ENCODE results near the gene PDLIM1.
"Not testable (repeated sequence)": the region's sequence is repeated elsewhere in the genome, so short reads cannot be mapped to it uniquely, and the experiment has no call there.

The PDLIM1 gene

DNA sequence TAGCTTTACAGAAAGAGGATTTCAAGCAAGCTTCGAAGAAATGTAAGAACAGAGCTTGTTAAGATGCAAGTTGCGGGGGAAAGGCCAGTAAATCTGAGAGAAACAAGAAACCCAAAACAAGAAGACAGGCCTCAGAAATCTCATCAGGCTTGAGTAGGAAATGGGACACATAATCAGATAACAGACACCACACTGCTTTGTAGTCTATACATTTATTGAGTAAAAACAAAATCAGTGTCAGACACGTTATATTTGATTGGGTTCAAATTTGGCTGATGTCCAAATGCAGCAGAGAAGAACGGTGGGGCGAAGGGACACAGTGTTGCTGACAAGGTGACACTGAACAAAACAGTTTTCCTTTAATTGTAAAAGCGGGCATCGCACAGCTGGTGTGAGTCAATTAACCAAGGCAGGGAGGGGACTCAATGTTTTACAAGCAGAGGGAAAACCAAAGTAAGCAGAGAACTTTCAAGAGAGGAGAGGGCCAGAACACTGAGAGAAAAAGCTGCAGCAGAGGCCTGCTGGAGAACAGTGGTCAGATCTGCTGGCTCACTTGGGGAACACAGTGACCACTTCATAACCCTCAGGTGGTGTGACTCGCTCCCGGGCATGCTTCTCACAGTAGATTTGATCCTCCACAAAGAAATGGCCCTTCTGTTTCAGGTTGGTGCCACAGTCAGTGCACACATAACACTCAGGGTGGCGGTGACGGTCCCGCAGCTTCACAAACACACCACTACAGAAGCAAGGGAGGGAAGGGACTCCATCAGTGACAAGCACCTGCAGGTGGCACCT is 53.2 kb downstream of the PDLIM1 start:
- peak; percentile 21 for DNase-seq

DNA sequence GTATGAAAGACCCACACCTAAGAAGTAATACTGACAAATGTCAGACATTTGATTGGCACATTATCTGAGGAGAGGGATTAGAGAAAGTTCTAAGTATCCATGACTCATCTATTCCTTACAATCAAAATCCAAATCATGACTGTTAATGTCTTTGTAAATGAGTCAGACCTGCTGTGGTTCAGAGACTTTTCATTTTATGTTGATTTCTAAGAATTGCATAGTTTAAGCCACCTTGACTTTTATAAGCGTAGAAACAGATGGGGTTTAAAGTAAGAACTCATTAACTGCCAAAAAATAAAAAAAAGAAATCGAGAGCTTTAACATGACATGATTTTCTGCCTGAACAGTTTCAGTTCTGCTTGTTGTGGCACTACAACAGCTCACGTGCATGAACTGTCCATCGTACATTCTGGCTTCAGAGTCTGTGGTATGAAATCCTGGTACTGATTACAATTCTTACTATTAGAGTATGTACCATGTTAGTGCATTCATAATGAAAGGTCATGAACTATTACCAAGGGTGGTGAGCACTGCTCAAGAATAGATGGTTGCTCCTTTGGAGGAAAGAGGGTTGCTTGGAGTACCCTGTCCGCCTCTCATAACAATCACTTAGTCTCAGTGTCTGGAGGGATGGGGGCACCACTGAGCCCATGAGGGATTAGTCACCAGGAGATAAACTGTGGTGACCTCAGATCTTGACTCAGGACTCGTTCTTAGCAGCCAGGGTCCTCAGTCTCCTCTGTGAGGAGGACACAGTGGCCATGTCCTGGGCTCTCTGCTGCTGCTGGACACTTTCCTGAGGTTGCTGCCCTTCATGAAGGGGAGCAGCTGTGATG is 54.5 kb downstream of the PDLIM1 start:
- DNase-seq: peak; percentile 74

DNA sequence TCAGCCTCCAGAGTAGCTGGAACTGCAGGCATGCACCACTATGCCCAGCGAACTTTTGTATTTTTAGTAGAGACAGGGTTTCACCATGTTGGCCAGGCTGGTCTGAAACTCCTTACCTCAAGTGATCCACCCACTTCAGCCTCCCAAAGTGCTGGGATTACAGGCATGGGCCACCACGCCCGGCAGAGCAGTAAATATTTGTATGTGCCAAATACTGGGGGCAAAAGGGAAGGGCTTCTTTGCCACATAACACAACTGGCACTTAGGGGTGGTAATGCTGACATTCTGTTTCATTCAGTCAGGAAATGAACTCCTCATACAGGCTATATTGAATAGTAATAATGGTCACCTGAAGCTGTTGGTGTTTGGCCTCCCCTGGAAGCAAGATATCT is 55.1 kb downstream of the PDLIM1 start:
- DNase-seq: no peak

DNA sequence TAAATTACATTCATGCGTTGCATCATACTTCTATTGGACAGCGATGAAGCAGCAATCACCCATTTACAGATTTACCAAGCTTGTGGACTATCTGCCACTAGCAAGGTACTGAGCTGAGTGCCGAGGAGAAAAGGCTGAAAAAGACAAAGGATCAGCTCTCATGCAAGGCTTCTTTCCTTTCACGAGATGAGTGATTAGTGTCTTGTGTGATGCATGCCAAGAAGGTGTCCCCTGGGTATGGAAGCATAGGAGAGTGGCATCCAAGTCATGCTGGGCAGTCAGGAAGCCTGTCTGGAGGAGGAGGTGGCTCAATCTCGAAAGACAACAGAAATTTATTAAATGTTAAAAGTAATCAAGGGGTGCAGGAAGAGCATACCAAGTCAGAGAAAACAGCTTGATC is 55.9 kb downstream of the PDLIM1 start:
- DNase-seq: no peak

DNA sequence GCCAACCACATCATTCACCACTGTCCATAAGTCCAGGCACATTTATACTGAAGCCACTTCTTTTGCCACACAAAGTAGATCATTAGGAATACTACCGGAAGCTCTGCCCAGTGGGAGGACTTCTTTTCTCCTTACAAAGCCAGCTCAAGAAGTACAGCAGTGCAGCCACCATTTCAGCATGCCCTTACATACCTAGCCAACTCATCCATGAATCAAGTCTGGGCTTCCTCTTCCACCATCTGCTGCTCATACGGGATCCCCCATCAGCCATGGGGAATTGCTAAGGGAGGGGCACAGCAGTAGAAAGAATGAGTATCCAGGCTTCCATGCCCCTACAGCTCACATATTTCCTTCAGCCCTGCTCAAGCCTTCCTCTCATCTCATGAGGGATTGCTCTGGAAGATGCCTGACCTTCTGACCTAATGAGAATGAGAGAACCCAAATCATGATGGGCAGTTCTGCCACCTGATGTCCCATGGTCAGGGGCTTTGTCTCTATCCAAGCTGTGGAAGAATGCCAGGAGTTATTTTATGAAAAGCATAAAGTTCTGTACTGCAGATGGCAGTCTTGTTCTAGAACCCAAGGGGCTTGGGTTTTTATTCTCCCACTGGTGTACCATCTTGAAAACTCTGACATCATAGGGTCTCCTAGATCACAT is 57.3 kb downstream of the PDLIM1 start:
- no peak for DNase-seq

DNA sequence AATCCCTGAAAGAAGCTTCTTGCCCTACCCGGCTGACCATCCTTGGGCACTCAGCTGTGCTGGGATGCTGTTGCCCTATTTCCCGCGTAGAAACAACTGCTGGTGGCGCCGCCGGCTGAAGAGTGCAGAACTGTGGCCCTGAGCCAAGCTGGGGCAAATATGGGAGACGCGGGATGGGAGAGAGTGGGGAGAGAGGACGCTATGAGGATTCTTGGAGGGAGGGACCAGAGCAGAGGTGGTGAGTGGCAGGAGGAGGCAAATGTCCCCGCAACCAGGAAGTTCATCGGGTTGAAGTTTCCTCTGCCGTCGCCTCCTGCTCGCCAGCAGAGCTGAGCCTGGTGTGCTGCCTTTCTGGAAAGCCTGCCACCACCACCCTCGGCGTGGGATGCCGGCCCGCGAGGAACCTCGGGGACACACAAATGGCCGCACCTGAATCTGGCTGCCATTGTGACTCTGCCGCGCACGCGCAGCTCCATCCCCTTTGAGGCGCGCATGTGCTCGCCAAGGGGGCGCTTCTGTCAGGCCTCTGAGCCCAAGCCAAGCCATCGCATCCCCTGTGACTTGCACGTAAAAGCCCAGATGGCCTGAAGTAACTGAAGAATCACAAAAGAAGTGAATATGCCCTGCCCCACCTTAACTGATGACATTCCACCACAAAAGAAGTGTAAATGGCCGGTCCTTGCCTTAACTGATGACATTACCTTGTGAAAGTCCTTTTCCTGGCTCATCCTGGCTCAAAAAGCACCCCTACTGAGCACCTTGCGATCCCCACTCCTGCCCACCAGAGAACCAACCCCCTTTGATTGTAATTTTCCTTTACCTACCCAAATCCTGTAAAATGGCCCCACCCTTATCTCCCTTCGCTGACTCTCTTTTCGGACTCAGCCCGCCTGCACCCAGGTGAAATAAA is 59.9 kb downstream of the PDLIM1 start:
- DNase-seq: peak; percentile 16

DNA sequence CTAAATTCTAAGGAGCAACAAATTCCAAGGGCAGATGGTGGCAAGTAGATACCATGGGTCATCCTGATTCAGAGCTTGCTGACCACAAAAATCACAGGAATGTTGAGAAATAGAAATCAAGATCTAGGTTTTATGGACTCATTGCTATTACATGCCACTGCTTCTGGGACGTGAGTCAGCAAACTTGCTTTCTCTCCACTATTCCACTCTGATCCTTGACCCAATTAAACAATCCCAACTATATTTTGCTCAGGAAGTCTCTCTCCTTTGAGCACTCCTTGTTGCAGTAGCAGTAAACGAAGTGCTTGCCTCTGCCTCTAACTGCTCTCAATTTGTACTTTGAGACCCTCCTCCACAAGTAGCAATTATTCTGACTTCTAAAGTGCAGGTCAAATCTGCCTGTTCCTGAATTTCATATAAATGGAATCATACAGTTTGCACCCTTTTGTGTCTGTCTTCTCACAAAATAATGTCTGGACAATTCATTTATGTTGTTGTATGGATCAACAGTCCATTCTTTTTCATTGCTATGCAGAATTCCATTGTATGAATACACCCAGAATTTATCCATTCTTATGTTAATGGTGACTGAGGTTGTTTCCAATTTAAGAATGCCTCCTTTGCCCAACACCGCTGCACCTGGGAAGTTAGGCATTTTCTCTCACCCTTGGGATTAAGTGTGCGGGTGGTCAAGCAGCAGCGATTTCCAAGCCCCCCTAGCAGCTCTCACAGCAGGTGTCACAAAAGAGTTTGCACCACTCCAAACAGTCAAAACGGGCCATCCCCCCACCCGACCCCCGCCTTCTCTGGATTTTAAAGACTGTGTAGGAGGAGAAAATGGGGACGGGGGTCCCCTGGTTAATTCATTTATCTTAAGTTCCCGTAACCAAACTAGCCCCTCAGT is 60.8 kb downstream of the PDLIM1 start:
- no peak for DNase-seq

DNA sequence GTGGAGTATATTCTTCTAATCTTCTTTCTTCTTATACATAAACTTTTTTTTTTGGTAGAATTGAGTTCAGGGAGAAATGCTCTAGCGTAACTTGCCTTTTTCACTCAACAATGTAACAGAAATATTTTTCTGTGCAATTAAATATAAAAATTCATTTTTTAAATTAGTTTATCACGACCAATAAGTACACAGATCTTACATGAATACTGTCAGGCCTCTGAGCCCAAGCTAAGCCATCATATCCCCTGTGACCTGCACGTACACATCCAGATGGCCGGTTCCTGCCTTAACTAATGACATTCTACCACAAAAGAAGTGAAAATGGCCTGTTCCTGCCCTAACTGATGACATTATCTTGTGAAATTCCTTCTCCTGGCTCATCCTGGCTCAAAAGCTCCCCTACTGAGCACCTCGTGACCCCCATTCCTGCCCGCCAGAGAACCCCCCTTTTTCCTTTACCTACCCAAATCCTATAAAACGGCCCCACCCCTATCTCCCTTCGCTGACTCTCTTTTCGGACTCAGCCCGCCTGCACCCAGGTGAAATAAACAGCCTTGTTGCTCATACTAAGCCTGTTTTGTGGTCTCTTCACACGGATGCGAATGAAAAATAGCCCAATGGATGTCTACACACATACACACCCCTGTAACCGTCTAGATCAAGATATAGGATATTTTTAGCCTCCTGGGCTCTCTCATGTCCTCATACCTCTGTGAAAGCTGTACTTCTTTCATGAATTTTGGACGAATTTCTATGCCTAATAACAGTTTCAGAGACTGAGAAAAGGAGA is 61.7 kb downstream of the PDLIM1 start:
- not testable (repeated sequence) for DNase-seq

DNA sequence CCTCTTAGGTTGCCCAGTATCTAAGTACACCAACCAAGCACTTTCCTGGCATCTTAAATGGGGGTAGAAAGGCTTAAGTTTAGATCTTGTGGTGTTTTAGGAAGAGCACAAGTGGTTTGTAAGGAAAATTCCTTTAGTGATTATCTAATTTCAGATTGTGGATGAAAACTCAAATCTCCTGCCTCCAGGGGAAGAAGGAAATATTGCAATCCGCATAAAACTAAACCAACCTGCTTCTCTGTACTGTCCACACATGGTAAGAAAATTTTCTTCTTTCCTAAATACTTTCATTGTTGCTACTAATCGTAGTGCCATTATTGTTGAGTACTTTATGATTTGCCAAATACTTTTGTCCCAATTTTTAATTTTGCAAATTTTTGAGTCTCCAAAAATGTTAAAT is 65.7 kb downstream of the PDLIM1 start:
- no peak for DNase-seq

DNA sequence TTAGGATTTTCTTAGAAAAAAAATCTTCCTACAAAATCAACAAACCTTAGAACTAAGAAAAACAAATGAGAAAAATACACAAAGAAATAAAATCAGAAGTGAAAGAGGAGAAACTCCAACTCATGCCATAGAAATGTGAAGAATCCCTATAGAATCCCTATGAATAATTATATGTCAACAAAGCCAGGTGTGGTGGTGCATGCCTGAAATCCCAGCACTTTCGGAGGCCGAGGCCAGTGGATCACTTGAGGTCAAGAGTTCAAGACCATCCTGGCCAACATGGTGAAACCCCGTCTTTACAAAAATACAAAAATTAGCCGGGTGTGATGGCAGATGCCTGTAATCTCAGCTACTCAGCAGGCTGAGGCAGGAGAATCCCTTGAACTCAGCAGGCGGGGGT is 69.7 kb downstream of the PDLIM1 start:
- no peak for DNase-seq

DNA sequence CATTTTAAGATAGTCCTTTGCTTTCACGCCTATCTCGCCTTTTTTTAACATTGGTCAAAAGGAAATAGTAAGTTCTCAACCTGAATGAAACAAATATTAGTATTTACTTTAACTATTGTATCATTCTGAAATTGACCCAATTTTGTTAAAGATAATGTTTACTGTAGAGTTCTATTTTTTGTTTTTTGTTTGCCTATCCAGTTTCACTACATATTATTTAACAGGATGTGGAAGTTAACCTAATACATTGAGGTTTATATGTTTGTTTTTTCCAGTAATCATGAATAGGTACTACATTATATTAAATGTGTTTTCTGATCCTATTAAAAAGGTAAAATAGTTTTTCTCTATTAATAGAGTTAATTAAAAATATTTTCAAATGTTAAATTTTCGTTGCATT is 70.3 kb downstream of the PDLIM1 start:
- no peak for DNase-seq

DNA sequence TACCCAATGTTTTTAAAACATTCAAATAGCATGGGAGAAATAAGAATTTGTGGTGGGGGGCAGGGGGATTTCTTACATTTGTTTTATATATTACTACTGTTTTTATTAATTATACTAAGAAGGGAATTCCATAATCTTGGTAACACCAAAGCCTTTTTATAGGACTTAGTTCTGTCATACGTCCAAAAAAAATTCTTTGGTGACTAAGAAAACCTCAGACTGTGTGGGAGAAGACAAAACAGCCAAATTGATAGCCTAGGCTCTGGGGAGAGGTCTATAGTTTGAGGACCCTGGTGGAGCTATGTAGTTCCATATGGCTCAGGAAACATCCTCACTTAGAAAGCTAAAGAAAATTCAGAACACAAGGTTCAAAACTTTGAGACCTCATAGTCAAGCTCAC is 73.3 kb downstream of the PDLIM1 start:
- DNase-seq: no peak

DNA sequence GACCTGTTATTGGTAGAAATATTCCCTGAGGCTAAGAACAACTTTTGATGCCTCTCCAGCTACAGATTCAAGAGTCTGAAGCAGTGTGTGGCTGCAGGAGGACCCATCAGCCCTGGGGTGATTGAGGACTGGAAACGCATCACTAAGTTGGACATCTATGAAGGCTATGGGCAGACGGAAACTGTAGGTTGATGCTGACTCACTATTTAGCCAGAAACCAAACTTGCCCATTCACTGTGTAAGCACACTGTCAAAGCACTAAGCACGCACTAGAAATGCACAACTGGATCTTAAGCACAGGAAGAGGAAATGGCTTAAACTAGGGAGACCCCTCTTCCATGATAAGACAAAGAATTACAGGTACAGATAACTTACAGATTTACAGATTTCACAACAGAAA is 76.0 kb downstream of the PDLIM1 start:
- DNase-seq: no peak

DNA sequence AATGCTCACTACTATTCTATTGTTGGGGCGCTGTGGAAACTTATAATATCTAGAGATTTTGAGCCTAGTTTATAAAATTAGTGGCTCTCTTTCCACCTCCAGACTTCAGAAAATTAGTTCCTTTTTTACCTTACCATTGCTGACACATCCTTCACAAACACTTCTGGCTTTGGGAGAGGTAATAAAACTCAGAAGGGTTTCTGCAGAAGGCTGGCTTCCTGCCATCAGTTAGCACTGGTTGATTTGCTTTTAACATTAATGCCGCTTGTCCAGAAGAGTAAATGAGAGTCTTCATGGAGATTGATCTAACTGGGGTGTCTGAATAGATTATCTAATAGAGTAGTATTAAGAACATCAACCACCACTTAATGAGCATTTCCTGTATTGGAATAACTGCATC is 76.4 kb downstream of the PDLIM1 start:
- DNase-seq: no peak

DNA sequence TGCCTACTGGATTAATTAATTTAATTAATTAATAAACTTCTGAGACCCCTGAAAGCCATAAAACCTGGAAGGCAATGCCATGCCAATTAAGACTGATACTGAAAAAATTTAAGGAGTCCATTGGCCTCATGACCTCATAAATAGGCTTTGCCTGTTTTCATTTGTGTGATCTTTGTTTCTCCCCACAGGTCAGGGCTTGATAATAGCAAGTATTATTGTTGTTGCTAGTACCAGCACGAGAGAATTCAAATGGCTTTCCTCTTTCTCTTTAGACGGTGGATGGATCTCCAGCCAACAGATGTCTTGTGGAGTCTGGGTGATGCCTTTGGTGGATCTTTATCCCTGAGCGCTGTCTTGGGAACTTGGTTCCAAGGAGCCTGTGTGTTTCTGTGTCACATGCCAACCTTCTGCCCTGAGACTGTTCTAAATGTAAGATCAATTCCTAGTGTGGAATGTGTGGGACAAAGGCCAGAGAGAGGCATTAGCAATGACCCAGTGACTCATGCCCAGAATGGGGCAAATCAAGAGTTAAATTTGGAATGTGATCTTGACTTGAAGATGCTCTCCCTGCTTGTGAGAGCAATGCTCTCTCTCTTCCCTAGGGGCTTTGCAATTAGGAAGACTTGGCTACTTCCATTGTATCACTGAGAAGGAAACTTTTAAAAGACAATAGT is 79.1 kb downstream of the PDLIM1 start:
- DNase-seq: no peak

DNA sequence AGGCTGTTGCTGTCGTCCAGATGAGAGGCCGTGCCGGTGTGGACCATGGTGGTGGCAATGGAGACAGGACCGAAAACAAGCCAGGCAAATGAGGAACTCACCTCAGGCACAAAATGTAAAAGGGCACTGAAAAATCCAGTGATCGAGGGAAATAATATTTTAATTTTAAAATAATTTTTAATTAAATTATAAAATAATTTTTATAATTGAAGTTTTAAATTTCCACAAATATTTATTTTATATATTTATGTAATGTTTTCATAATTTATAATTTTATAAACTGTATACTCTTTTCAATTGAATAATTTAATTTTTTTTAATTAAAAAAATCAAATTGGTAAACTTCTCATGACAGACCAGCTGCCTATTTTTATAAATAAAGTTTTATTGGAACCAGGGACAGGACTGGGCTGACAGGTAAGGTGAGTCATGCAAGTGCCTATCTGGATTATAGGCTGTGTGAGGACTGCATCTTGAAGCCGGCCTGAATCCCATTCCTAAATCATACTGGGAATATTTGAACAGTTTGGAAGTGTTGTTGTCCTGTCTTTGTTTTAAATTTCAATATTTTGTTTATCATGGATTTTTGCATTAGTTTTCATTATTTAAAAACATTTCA is 81.2 kb downstream of the PDLIM1 start:
- no peak for DNase-seq

DNA sequence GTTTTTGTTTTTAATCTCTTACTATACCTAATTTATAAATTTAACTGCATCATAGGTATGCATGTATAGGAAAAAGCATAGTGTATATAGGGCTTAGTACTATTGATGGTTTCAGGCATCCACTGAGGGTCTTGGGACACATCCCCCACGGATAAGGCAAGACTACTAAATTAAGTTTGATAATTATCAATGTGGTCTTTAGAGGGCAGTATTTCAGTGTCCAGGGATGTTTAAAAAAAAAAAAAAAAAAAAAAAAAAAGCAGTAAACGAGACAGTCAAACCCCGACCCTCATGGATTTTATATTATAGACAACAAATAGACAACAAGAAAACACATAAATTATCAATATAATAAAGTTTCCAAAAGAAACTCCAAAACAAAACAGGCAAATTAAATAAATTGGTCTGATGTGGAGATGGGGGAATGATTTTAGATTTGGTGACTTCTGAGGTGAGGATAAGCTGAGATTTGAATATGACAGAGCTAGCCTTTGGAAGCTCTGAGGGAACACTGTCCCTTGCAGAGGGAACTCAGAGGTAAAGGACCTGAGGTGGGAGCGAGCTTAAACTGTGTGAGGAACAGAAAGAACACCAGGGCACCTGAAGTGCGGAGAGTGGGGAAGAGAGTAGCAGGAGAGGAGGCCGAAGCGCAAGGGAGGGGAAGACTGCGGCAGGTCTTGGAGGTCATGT is 82.0 kb downstream of the PDLIM1 start:
- no peak for DNase-seq

DNA sequence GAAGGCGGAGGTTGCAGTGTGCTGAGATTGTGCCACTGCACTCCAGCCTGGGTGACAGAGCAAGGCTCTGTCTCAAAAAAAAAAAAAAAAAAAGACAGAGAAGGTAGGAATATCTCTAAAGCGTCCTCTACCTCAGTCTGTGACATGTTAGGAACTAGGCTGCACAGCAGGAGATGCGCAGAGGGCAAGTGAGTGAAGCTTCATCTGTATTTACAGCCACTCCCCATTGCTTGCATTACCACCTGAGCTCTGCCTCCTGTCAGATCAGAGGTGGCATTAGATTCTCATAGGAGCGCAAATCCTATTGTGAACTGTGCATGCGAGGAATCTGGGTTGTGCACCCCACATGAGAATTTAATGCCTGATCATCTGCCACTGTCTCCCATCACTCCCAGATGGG is 87.9 kb downstream of the PDLIM1 start:
- DNase-seq: not testable (repeated sequence)

DNA sequence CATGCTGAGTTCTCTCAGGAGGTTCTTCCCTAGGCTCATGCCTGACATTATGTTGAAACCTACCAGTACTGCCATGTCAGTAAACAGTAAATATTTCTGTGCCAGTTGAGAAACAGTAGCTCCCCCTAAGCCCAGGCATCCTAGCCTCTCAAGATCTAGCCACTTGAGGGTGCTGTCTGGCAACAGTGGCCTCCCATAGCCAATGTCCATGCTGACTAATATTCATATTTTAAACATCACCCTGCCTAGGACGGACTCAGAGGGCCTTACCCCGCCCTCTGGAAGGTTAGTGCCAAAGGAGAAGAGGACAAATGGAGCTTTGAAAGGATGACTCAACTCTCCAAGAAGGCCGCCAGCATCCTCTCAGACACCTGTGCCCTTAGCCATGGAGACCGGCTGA is 89.1 kb downstream of the PDLIM1 start:
- no peak for DNase-seq

Data from activated CD4-positive, alpha-beta T cell treated with anti-CD3 and anti-CD28 coated beads, Interleukin-2, amount 50 U/mL, for 16 hours (primary cell).